HEK293 (cell line): Measurements from ENCODE around the gene PDE9A.

ENCODE experiments used
- CTCF ChIA-PET: fragments of 350-600 bp; formaldehyde crosslinking; extraction: SDS; loops from one replicate; lab custom pipeline; 2021; ENCODE audit warnings: antibody characterized with exemption; lab: Yijun Ruan, JAX
- POLR2A ChIA-PET: fragments of 300-600 bp; formaldehyde crosslinking; extraction: SDS; loops from one replicate; lab custom pipeline; 2020; ENCODE audit warnings: antibody characterized with exemption, inconsistent platforms; lab: Yijun Ruan, JAX
- H3K27ac ChIP-seq: fragments of 200-500 bp; sonication (Bioruptor generic); 2 replicates; pipeline ENCODE4 v1.5.1; 2014; ENCODE audit warnings: low read depth, low read length, control low read depth, inconsistent platforms; ENCODE audit errors: extremely low read depth
- H3K36me3 ChIP-seq, 2 experiments: fragments of 200-500 bp in 1 of 2; sonication (Bioruptor generic) in 1 of 2; 1 replicate in 1 of 2; 2 replicates in 1 of 2; pipeline ENCODE4 v1.5.1; 2014 to 2017; ENCODE audit warnings: inconsistent platforms in 2 of 2, low read length in 2 of 2; ENCODE audit not compliant: control insufficient read depth in 2 of 2, insufficient read depth in 1 of 2
- H3K4me1 ChIP-seq: fragments of 200-500 bp; sonication (Bioruptor generic); 2 replicates; pipeline ENCODE4 v1.5.1; 2014; ENCODE audit warnings: mild to moderate bottlenecking, low read length, inconsistent platforms; ENCODE audit not compliant: control insufficient read depth, insufficient read depth
- H3K4me3 ChIP-seq: 2 replicates; pipeline ENCODE4 v1.5.1; 2011; ENCODE audit warnings: low read depth, mild to moderate bottlenecking, control low read depth, low read length, moderate library complexity
- H3K9me3 ChIP-seq: fragments of 200-500 bp; sonication (Bioruptor generic); 2 replicates; pipeline ENCODE4 v1.5.1; 2014; ENCODE audit warnings: low read depth, low read length, inconsistent platforms; ENCODE audit not compliant: control insufficient read depth, insufficient read depth
- BCL11A ChIP-seq: fragments of 450-650 bp; formaldehyde crosslinking; IDR thresholded peaks from 2 replicates; pipeline ENCODE4 v1.5.1; 2016; ENCODE audit warnings: low read depth, missing biosample characterization, missing genetic modification characterization
- GLIS1 ChIP-seq: fragments of 450-650 bp; formaldehyde crosslinking; IDR thresholded peaks from 2 replicates; pipeline ENCODE4 v1.5.1; 2016; ENCODE audit warnings: missing biosample characterization, missing genetic modification characterization
- HOXD13 ChIP-seq: sonication (generic); formaldehyde crosslinking; IDR thresholded peaks from 2 replicates; pipeline ENCODE4 v1.8.0; 2022; ENCODE audit warnings: missing genetic modification reagents, borderline replicate concordance
- KLF1 ChIP-seq: fragments of 450-650 bp; formaldehyde crosslinking; IDR thresholded peaks from 2 replicates; pipeline ENCODE4 v1.5.1; 2016; ENCODE audit warnings: missing biosample characterization, missing genetic modification characterization
- KLF8 ChIP-seq: fragments of 450-650 bp; formaldehyde crosslinking; IDR thresholded peaks from 2 replicates; pipeline ENCODE4 v1.5.1; 2016; ENCODE audit warnings: missing biosample characterization, missing genetic modification characterization
- SP2 ChIP-seq: fragments of 450-650 bp; formaldehyde crosslinking; IDR thresholded peaks from 2 replicates; pipeline ENCODE4 v1.5.1; 2016; ENCODE audit warnings: missing biosample characterization, missing genetic modification characterization
- SP3 ChIP-seq: fragments of 450-650 bp; formaldehyde crosslinking; IDR thresholded peaks from 2 replicates; pipeline ENCODE4 v1.5.1; 2016; ENCODE audit warnings: missing biosample characterization, missing genetic modification characterization
- WT1 ChIP-seq: fragments of 450-650 bp; formaldehyde crosslinking; IDR thresholded peaks from 2 replicates; pipeline ENCODE4 v1.5.1; 2016; ENCODE audit warnings: missing biosample characterization, missing genetic modification characterization
- ZNF335 ChIP-seq: fragments of 450-650 bp; formaldehyde crosslinking; conservative IDR thresholded peaks from 2 replicates; pipeline ENCODE4 v1.5.1; 2016; ENCODE audit warnings: missing biosample characterization, missing genetic modification characterization
- ZNF341 ChIP-seq: fragments of 450-650 bp; formaldehyde crosslinking; IDR thresholded peaks from 2 replicates; pipeline ENCODE4; 2016; ENCODE audit warnings: low read depth, missing biosample characterization, missing genetic modification characterization
- ZNF354C ChIP-seq: fragments of 450-650 bp; formaldehyde crosslinking; IDR thresholded peaks from 2 replicates; pipeline ENCODE4 v1.5.1; 2016; ENCODE audit warnings: missing biosample characterization, missing genetic modification characterization, low read depth, borderline replicate concordance
- ZNF510 ChIP-seq: fragments of 450-650 bp; formaldehyde crosslinking; IDR thresholded peaks from 2 replicates; pipeline ENCODE4 v1.5.1; 2018; ENCODE audit warnings: mild to moderate bottlenecking, missing genetic modification characterization, missing biosample characterization; ENCODE audit not compliant: insufficient replicate concordance
- ZNF600 ChIP-seq: fragments of 450-650 bp; formaldehyde crosslinking; IDR thresholded peaks from 2 replicates; pipeline ENCODE4 v1.5.1; 2016; ENCODE audit warnings: missing biosample characterization, missing genetic modification characterization
- ZNF670 ChIP-seq: fragments of 450-650 bp; formaldehyde crosslinking; IDR thresholded peaks from 2 replicates; pipeline ENCODE4 v1.5.1; 2016; ENCODE audit warnings: missing biosample characterization, missing genetic modification characterization, low read depth
- ZSCAN5A ChIP-seq: fragments of 450-650 bp; formaldehyde crosslinking; IDR thresholded peaks from 2 replicates; pipeline ENCODE4 v1.5.1; 2016; ENCODE audit warnings: missing biosample characterization, missing genetic modification characterization
- TF ChIP-seq, protein P1 (sequence below): sonication (generic); formaldehyde crosslinking; IDR thresholded peaks from 2 replicates; pipeline ENCODE4 v1.8.1; 2022; ENCODE audit warnings: mild to moderate bottlenecking, moderate library complexity, missing genetic modification reagents
- TF ChIP-seq, protein P2 (sequence below): fragments of 450-650 bp; formaldehyde crosslinking; IDR thresholded peaks from 2 replicates; pipeline ENCODE4 v1.5.1; 2016; ENCODE audit warnings: missing biosample characterization, missing genetic modification characterization
- TF ChIP-seq, protein P3 (sequence below): fragments of 450-650 bp; IDR thresholded peaks from 2 replicates; pipeline ENCODE4 v1.5.1; 2018; ENCODE audit warnings: missing biosample characterization, missing genetic modification characterization
- TF ChIP-seq, protein P4 (sequence below): fragments of 450-650 bp; formaldehyde crosslinking; IDR thresholded peaks from 2 replicates; pipeline ENCODE4 v1.5.1; 2016; ENCODE audit warnings: missing biosample characterization, missing genetic modification characterization

Gene PDE9A

DNA sequence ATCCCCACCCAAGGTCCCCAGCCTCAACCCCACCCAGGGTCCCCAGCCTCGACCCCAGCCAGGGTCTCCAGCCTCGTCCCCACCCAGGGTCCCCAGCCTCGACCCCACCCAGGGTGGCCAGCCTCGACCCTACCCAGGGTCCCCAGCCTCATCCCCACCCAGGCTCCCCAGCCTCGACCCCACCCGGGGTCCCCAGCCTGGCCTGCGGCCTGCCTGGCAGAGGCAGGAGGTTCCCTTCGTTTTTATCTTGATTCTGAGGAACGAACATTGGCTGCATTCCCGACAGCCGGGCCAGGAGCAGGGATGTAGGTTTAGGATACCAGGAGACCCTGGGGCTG is 3.4 kb upstream of the PDE9A start:
- H3K4me3 ChIP-seq, result no peak overlapping the region
- no peaks in the 10 kb centered on the region for H3K9me3 ChIP-seq
- POLR2A ChIA-PET, result interaction anchor here (0.9 kb wide), 1 partner anchor 9 kb away, joined by 5 read pairs; no protein-coding TSS in a partner anchor
- CTCF ChIA-PET, result no interaction called here
- no peaks in the 10 kb centered on the region for H3K36me3 ChIP-seq
- TF ChIP-seq BCL11A, result no peak
- no peak for TF ChIP-seq SP2 (tag by site-specific recombination)
- no peak for TF ChIP-seq ZNF670 (tag by site-specific recombination)
- TF ChIP-seq WT1 (tag by site-specific recombination), result no peak
- TF ChIP-seq ZNF354C (tag by site-specific recombination), result no peak
- TF ChIP-seq ZSCAN5A (tag by site-specific recombination), result no peak
- no peak for TF ChIP-seq ZNF335 (tag by site-specific recombination)
- TF ChIP-seq, protein P1, sequence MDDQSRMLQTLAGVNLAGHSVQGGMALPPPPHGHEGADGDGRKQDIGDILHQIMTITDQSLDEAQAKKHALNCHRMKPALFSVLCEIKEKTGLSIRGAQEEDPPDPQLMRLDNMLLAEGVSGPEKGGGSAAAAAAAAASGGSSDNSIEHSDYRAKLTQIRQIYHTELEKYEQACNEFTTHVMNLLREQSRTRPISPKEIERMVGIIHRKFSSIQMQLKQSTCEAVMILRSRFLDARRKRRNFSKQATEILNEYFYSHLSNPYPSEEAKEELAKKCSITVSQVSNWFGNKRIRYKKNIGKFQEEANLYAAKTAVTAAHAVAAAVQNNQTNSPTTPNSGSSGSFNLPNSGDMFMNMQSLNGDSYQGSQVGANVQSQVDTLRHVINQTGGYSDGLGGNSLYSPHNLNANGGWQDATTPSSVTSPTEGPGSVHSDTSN (CRISPR knock-in tag), result no peak
- TF ChIP-seq, all 188 proteins: peak for 0
- Histone ChIP-seq H3K4me1 (peaks cover 5% of the 10 kb centered on the region), H3K27ac (no peak overlapping the region)

GRCh38 chr21:42650441-42651421 is 2.7 kb upstream of the PDE9A start:
- H3K4me3 ChIP-seq, result no peak overlapping the region
- H3K27ac ChIP-seq, result no peak overlapping the region
- ChIA-PET CTCF (no interaction called here), POLR2A (no interaction called here)
- peak; percentile 73 for TF ChIP-seq ZNF600
- TF ChIP-seq, protein P2, sequence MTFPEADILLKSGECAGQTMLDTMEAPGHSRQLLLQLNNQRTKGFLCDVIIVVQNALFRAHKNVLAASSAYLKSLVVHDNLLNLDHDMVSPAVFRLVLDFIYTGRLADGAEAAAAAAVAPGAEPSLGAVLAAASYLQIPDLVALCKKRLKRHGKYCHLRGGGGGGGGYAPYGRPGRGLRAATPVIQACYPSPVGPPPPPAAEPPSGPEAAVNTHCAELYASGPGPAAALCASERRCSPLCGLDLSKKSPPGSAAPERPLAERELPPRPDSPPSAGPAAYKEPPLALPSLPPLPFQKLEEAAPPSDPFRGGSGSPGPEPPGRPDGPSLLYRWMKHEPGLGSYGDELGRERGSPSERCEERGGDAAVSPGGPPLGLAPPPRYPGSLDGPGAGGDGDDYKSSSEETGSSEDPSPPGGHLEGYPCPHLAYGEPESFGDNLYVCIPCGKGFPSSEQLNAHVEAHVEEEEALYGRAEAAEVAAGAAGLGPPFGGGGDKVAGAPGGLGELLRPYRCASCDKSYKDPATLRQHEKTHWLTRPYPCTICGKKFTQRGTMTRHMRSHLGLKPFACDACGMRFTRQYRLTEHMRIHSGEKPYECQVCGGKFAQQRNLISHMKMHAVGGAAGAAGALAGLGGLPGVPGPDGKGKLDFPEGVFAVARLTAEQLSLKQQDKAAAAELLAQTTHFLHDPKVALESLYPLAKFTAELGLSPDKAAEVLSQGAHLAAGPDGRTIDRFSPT, result no peak
- H3K36me3 ChIP-seq, result no peaks in the 10 kb centered on the region
- peaks cover 12% of the 10 kb centered on the region for H3K4me1 ChIP-seq
- no peaks in the 10 kb centered on the region for H3K9me3 ChIP-seq

GRCh38 chr21:42651515-42652401 is 1.7 kb upstream of the PDE9A start:
- no peak overlapping the region for H3K27ac ChIP-seq
- H3K4me1 ChIP-seq, result peaks cover 12% of the 10 kb centered on the region
- no peaks in the 10 kb centered on the region for H3K36me3 ChIP-seq
- POLR2A ChIA-PET, result interaction anchor here (1.2 kb wide), 1 partner anchor 8 kb away, joined by 3 read pairs; no protein-coding TSS in a partner anchor
- no peaks in the 10 kb centered on the region for H3K9me3 ChIP-seq
- H3K4me3 ChIP-seq, result no peak overlapping the region
- CTCF ChIA-PET, result interaction anchor here (0.6 to 0.7 kb wide), 2 partner anchors 8 to 1785 kb away, joined by 3 to 4 read pairs; no protein-coding TSS in a partner anchor
- TF ChIP-seq KLF8 (tag by site-specific recombination), result no peak
- TF ChIP-seq, protein P1 (CRISPR knock-in tag), result no peak
- no peak for TF ChIP-seq ZNF510 (tag by site-specific recombination)
- no peak for TF ChIP-seq GLIS1 (tag by site-specific recombination)
- TF ChIP-seq SP3 (tag by site-specific recombination), result peak; percentile 63
- TF ChIP-seq ZNF341, result no peak
- TF ChIP-seq, protein P3, sequence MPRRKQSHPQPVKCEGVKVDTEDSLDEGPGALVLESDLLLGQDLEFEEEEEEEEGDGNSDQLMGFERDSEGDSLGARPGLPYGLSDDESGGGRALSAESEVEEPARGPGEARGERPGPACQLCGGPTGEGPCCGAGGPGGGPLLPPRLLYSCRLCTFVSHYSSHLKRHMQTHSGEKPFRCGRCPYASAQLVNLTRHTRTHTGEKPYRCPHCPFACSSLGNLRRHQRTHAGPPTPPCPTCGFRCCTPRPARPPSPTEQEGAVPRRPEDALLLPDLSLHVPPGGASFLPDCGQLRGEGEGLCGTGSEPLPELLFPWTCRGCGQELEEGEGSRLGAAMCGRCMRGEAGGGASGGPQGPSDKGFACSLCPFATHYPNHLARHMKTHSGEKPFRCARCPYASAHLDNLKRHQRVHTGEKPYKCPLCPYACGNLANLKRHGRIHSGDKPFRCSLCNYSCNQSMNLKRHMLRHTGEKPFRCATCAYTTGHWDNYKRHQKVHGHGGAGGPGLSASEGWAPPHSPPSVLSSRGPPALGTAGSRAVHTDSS, result no peak
- TF ChIP-seq SP2 (tag by site-specific recombination), result peak; percentile 47
- TF ChIP-seq, protein P4, sequence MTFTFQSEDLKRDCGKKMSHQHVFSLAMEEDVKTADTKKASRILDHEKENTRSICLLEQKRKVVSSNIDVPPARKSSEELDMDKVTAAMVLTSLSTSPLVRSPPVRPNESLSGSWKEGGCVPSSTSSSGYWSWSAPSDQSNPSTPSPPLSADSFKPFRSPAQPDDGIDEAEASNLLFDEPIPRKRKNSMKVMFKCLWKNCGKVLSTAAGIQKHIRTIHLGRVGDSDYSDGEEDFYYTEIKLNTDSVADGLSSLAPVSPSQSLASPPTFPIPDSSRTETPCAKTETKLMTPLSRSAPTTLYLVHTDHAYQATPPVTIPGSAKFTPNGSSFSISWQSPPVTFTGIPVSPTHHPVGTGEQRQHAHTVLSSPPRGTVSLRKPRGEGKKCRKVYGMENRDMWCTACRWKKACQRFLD (tag by site-specific recombination), result no peak
- peak; percentile 75 for TF ChIP-seq KLF1
- no peak for TF ChIP-seq HOXD13 (CRISPR knock-in tag)
